Activated T-cell treated with anti-CD3 and anti-CD28 coated beads, Interleukin-2, amount 50 U/mL, for 24 hours (primary cell): Measurements from ENCODE around the gene FOXK2.
"Not testable (repeated sequence)": the region's sequence is repeated elsewhere in the genome, so short reads cannot be mapped to it uniquely, and the experiment has no call there.

Experiments
- DNase-seq: peaks from one replicate; pipeline ENCODE4 v3.0.0-alpha.2; 2020
- H3K27ac Mint-ChIP-seq: 2 replicates; pipeline ENCODE4 v1.8.0; 2020; ENCODE audit warnings: mild to moderate bottlenecking, mixed read lengths
- H3K27me3 Mint-ChIP-seq: 2 replicates; pipeline ENCODE4 v1.8.0; 2020; ENCODE audit warnings: mixed read lengths
- H3K36me3 Mint-ChIP-seq: 2 replicates; pipeline ENCODE4 v1.8.0; 2020; ENCODE audit warnings: low read depth, mixed read lengths
- H3K4me1 Mint-ChIP-seq: 2 replicates; pipeline ENCODE4 v1.8.0; 2020; ENCODE audit warnings: low read depth, mixed read lengths
- H3K4me3 Mint-ChIP-seq: 2 replicates; pipeline ENCODE4 v1.8.0; 2020; ENCODE audit warnings: mild to moderate bottlenecking, moderate library complexity, mixed read lengths
- H3K9me3 Mint-ChIP-seq: 2 replicates; pipeline ENCODE4 v1.8.0; 2020; ENCODE audit warnings: mixed read lengths

The FOXK2 gene

DNA sequence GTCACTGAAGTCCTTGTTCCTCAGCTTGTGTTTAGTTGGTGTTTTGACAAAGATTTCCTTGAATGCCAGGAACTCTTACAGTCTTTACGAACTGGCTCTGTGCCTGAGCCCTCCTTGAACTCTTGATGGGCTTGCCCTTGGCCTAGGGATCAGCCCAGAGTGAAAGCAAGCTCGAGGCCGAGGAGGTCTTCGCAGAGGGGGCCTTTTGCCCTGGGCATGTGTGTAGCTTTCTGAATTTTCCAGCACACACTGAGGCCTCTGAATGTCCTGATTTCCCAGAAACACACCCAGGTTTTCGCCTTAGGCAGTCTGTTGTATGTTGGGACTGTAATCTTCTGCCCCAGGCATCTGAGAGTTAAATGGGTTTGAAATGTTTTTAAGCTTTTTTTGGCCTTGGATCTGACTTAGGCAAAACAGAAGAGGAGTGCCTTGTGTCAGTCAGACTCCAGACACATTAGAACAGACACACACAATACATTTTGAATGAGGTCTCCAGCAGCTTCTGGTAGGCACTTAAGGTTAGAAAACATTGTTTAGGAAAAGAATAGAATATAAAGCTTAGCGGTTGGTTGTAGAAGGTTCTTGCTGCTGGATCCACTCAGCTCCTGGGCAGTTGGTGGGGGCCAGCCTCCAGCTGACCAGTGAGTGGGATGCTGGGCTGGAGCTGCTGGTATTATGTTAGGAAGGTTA lies 17.1 kb downstream of the FOXK2 start:
- Mint-ChIP-seq H3K27me3 (no peaks in the 10 kb centered on the region), H3K4me3 (no peak overlapping the region)

DNA sequence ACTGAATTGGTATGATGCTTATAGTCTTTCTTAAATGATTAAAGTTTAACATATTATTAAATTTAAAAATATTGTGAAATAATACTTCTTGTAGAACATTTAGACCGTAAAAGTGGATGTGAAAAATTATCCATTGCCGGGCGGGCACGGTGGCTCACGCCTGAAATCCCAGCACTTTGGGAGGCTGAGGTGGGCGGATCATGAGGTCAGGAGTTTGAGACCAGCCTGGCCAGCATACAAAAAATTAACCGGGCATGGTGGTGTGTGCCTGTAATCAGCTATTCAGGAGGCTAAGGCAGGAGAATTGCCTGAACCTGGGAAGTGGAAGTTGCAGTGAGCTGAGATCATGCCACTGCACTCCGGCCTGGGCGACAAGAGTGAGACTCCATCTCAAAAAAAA lies 17.7 kb downstream of the FOXK2 start:
- not testable (repeated sequence) for H3K4me3 Mint-ChIP-seq, DNase-seq, H3K9me3 Mint-ChIP-seq, H3K27ac Mint-ChIP-seq, H3K27me3 Mint-ChIP-seq
- H3K36me3 Mint-ChIP-seq, result peaks cover 23% of the 10 kb centered on the region
- peaks cover 59% of the 10 kb centered on the region for H3K4me1 Mint-ChIP-seq

More for the DNA sequence above, 17.1 kb downstream of the FOXK2 start:
- no peaks in the 10 kb centered on the region for H3K9me3 Mint-ChIP-seq
- no peak for DNase-seq
- H3K36me3 Mint-ChIP-seq, result peaks cover 23% of the 10 kb centered on the region
- peaks cover 59% of the 10 kb centered on the region for H3K4me1 Mint-ChIP-seq
- peak overlapping the region; percentile 85 for H3K27ac Mint-ChIP-seq

DNA sequence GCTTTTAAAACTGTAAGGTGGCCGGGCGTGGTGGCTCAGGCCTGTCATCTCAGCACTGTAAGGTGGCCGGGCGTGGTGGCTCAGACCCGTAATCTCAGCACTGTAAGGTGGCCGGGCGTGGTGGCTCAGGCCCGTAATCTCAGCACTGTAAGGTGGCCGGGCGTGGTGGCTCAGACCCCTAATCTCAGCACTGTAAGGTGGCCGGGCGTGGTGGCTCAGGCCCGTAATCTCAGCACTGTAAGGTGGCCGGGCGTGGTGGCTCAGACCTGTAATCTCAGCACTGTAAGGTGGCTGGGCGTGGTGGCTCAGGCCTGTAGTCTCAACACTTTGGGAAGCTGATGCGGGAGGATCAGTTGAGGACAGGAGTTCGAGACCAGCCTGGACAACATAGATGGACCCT lies 19.5 kb downstream of the FOXK2 start:
- H3K4me1 Mint-ChIP-seq, result peaks cover 63% of the 10 kb centered on the region
- H3K36me3 Mint-ChIP-seq, result peaks cover 23% of the 10 kb centered on the region
- not testable (repeated sequence) for DNase-seq, H3K9me3 Mint-ChIP-seq, H3K27ac Mint-ChIP-seq, H3K4me3 Mint-ChIP-seq, H3K27me3 Mint-ChIP-seq

DNA sequence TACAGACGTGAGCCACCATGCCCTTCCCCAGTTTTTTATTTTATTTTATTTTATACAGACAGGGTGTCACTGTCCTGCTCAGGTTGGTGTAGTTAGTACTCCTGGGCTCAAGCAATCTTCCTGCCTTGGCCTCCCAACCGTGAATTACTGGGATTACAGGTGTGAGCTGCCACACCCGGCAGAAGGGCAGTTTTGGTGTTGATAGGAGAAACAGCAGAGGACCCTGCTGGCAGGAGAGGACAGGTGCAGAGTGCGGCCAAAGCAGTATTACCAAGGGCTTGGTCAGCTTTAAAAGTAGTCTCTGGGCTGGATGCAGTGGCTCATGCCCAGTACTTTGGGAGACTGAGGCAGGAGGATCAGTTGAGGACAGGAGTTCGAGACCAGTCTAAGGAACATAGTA lies 22.9 kb downstream of the FOXK2 start:
- Mint-ChIP-seq H3K4me3 (no peak overlapping the region), H3K4me1 (peaks cover 62% of the 10 kb centered on the region), H3K27me3 (no peaks in the 10 kb centered on the region), H3K9me3 (no peaks in the 10 kb centered on the region), H3K27ac (peak overlapping the region; percentile 30), H3K36me3 (peaks cover 20% of the 10 kb centered on the region)
- no peak for DNase-seq

DNA sequence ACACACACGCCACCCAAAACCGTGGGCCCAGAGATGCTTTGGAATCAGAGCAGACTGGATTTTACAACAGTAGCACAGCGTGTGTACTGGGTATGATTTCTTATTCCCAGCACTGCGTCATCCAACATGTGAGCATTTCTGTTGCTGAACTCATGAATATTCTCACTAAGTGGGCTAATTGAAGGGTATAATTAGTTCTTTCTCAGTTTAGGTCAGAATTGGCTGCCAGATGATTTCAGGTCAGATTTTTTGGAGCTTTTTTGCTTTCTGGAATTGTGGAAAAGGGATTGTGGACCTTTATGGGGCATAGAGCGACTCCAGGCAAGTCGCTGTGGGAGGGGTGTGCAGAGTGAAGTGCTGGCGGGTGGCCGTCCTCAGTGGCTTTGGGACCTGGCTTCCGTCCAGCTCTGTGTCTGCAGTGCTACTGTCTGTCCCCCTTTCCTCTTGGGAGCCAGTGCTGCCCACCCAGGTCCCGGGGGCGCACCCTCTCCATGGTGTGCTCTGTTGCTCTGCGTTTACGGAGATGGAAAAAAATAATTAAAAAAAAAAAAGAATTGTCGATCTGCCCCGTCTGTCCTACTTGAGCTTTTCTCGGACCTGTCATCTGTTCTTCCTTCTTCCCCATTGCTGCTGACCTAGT lies 25.0 kb downstream of the FOXK2 start:
- Mint-ChIP-seq H3K27ac (no peak overlapping the region), H3K4me3 (no peak overlapping the region), H3K9me3 (no peaks in the 10 kb centered on the region), H3K4me1 (peaks cover 68% of the 10 kb centered on the region), H3K27me3 (no peaks in the 10 kb centered on the region), H3K36me3 (peaks cover 22% of the 10 kb centered on the region)
- DNase-seq, result no peak

DNA sequence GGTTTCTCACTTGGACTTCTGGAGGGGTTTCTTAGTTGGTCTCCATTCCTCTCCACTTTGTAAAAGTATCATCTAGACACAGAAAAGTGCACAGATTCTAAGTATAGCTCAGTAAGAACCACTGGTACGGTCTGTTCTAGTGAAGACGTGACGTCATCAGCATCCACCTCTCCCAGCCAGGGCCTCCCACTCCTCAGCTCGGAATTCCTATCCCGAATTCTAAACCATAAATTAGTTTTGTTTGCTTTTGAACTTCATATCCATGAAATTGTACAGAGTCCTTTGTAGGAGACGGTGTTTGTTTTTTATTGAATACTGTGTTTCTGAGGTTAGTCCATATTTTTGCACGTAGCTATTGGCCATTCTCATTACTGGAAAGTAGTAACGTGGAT lies 25.5 kb downstream of the FOXK2 start:
- Mint-ChIP-seq H3K36me3 (peaks cover 24% of the 10 kb centered on the region), H3K4me1 (peaks cover 68% of the 10 kb centered on the region), H3K27ac (no peak overlapping the region), H3K27me3 (no peaks in the 10 kb centered on the region), H3K9me3 (no peaks in the 10 kb centered on the region), H3K4me3 (no peak overlapping the region)
- DNase-seq, result no peak

DNA sequence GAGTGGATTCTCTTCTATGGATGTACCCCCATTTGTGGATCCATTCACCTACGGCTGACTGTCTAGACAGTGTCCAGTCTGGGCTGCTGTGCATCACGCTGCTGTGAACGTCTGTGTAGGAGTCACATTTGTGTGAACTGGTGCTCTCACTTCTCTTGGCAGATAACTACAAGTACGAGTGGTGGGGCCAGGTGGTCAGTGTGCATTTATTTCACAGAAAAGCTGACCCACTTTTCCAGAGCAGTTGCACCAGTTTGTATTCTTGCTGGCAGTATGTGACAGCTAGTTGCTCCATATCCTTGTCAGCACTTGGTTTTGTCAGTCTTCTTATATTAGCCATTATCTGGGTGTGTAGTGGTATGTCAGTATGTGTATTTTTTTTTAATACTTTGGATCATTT lies 28.4 kb downstream of the FOXK2 start:
- Mint-ChIP-seq H3K9me3 (no peaks in the 10 kb centered on the region), H3K27me3 (no peaks in the 10 kb centered on the region), H3K27ac (peak overlapping the region; percentile 68), H3K4me1 (peaks cover 71% of the 10 kb centered on the region), H3K4me3 (no peak overlapping the region), H3K36me3 (peaks cover 13% of the 10 kb centered on the region)
- DNase-seq, result no peak

DNA sequence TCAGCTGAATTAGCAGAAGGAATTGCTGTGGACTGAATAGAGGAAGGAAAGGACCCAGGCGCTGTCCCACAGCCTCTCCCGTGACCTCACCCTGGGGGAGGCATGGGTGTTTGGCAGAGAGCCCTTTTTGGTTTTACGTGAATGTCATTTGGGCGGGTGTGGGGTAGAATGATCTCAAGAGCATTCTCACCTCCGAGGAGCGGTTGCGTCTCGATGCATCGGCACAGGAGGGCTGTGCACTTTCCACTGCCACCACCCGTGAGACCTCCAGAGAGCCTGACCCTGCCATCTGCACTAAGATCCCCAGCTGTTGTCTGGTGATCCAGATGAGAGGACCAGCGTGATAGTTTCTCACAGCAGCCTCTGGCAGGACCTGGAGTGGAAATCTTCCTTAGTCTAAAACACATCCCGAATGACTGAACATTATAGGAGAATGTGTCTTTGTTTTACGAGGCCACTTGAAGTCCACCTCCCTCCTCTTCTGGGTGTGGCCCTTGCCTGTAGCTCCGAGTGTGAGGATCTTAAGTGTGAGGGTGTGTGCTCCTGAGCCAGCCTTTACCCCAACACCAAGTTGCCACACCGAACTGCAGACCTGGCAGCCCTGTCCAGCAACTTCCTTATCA lies 29.3 kb downstream of the FOXK2 start:
- no peak for DNase-seq
- Mint-ChIP-seq H3K9me3 (no peaks in the 10 kb centered on the region), H3K27me3 (no peaks in the 10 kb centered on the region), H3K4me3 (no peak overlapping the region), H3K27ac (peak overlapping the region; percentile 68), H3K4me1 (peaks cover 66% of the 10 kb centered on the region), H3K36me3 (peaks cover 13% of the 10 kb centered on the region)

DNA sequence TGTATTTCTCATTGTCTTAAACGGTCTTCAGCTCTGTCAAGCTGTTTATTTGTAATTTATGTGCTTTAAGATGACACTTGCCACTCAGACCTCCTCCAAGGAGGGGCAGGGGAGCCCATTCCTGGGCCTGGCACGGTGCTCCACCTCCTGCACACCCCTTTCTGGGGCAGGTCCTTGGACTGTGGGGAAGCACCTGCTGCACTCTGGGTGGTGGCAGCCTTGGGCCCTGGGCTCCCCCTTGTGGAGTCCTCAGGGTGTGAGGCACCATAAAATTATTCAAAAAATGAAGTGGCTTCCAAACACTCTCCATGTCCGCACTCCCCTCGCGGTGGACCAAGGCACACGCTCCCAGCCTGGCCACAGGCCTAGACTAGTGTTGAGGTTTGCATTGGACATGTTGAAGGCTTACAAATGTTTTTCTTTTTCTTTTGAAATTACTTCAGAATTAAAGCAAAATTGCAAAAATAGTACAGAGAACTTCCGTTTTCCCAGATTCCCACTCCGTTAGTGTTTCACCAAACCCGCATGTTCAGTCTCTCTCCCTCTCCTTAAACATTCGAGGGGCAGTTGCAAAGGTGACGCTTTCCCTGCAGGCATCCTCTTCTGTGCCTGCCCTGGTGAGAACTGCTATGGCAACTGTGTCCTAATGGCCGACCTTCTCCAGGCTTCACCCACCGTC lies 32.4 kb downstream of the FOXK2 start:
- Mint-ChIP-seq H3K27me3 (no peaks in the 10 kb centered on the region), H3K27ac (peak overlapping the region; percentile 77), H3K9me3 (no peaks in the 10 kb centered on the region), H3K4me1 (peaks cover 49% of the 10 kb centered on the region), H3K36me3 (peaks cover 13% of the 10 kb centered on the region), H3K4me3 (no peak overlapping the region)
- DNase-seq, result peak; percentile 79

DNA sequence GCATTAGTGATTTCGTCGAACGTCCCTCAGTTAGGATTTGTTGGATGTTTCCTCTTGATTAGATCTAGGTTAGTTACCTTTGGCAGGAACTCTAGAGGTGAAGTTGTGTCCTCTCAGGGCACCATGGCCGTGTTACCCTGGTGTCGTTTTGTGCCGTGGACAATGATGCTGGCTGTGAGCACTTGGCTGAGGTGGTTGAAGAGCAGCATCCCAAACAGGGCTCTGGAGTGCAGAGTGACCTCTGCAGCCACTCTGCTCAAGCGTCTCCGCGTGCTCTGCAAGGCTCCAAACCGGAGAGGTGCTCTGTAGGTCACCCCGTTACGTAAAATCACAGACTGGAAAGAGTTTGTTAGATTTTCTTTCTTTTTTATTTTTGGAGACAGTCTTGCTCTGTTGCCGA lies 33.0 kb downstream of the FOXK2 start:
- Mint-ChIP-seq H3K9me3 (no peaks in the 10 kb centered on the region), H3K36me3 (peaks cover 15% of the 10 kb centered on the region), H3K4me3 (no peak overlapping the region), H3K4me1 (peaks cover 46% of the 10 kb centered on the region), H3K27me3 (no peaks in the 10 kb centered on the region), H3K27ac (no peak overlapping the region)
- DNase-seq, result no peak

DNA sequence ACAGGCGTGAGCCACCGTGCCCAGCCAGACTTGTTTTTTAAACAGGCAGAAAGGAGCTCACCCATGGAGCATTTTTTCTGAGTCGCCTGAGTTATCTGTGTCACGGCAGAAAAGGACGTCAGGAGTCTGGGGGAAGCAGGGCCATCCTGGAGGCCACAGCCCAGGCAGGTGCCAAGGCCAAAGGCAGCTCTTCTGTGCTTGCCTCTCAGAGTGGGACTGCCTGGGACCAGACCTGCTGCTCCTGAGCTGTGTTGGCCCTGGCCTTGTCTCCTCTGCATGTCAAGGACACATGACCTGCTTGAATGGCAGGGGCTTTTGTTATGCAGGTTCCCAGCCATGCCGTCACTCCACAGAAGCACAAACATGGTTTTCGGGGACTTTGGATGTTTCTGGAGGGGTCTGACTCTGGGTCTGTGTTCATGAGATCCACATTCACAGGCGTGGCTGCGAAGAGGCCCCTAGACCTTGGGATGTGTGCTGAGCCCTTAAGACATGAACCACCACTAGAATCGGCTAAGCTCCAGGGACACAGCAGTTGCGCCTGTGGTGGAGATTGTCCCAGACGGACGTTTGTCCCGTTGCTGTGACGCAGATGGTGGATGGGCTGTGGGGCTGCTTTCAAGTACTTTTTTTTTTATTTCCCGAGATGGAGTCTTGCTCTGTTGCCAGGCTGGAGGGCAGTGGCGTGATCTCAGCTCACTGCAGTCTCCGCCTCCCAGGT lies 33.8 kb downstream of the FOXK2 start:
- no peak for DNase-seq
- no peak overlapping the region for H3K4me3 Mint-ChIP-seq
- no peaks in the 10 kb centered on the region for H3K27me3 Mint-ChIP-seq
- H3K9me3 Mint-ChIP-seq, result no peaks in the 10 kb centered on the region
- H3K4me1 Mint-ChIP-seq, result peaks cover 46% of the 10 kb centered on the region
- H3K27ac Mint-ChIP-seq, result no peak overlapping the region
- H3K36me3 Mint-ChIP-seq, result peaks cover 17% of the 10 kb centered on the region

DNA sequence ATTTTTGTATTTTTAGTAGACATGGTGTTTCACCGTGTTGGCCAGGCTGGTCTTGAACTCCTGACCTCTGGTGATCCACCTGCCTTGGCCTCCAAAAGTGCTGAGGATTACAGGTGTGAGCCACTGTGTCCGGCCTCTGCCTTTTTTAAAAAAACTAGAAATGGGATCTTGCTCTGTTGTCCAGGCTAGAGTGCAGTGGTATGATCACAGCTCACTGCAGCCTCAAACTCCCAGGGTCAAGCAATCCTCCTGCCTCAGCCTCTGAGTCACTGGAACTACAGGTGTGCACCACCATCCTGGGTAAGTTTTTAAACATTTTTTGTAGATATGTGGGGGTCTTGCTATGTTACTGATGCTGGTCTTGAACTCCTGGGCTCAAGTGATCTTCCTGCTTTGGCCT lies 38.0 kb downstream of the FOXK2 start:
- Mint-ChIP-seq H3K27ac (peak overlapping the region; percentile 41), H3K36me3 (peaks cover 17% of the 10 kb centered on the region), H3K4me1 (peaks cover 50% of the 10 kb centered on the region)
- H3K4me3 Mint-ChIP-seq, H3K27me3 Mint-ChIP-seq, DNase-seq, H3K9me3 Mint-ChIP-seq: not testable (repeated sequence)

DNA sequence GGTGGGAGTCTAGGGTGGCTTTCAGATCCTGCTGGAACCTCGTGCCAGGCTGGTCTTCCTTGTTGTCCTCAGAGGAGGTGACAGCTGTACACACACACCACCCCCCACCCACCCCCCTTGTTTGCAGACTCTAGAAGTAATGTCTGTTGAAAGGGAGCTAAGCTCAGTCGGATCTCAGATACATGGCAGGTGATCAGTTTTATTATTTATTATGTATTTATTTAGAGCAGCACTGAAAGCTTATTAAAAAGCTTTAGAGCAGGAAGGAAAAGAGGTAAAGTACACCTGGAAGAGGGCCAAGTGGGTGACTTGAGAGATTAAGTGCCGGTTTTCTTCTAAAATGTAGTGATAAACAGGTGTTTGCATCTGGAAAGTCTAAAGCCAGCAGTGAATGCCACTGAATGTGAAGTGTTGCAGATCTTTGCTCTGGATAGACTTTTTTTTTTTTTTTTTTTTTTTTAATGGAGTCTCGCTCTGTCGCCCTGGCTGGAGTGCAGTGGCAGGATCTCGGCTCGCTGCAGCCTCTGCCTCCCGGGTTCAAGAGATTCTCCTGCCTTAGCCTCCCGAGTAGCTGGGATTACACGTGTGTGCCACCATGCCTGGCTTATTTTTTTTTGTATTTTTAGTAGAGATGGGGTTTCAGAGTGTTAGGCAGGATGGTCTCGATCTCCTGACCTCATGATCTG lies 40.2 kb downstream of the FOXK2 start:
- Mint-ChIP-seq H3K4me1 (peaks cover 42% of the 10 kb centered on the region), H3K9me3 (no peaks in the 10 kb centered on the region), H3K27ac (no peak overlapping the region), H3K36me3 (peaks cover 28% of the 10 kb centered on the region), H3K4me3 (no peak overlapping the region), H3K27me3 (no peaks in the 10 kb centered on the region)
- DNase-seq, result no peak

DNA sequence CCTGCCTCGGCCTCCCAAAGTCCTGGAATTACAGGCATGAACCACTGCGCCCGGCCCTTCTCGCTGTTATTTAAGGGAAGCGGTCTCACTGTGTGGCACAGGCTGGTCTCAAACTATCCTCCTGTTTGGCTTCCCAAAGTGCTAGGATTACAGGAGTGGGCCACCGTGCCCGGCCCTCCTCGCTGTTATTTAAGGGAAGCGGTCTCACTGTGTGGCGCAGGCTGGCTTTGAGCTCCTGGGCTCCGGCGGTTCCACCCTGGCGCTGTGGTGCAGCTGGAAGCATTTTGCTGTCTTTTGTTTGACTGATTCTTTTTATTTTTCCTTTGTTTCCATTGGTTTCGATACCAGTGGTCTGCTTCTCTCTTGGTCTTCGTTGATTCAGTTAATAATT lies 40.7 kb downstream of the FOXK2 start:
- Mint-ChIP-seq H3K4me3 (no peak overlapping the region), H3K27me3 (no peaks in the 10 kb centered on the region), H3K4me1 (peaks cover 40% of the 10 kb centered on the region), H3K9me3 (no peaks in the 10 kb centered on the region), H3K36me3 (peaks cover 34% of the 10 kb centered on the region), H3K27ac (no peak overlapping the region)
- DNase-seq, result no peak
